Activated CD4-positive, CD25-positive, alpha-beta regulatory T cell treated with anti-CD3 and anti-CD28 coated beads, Interleukin-2, amount 50 U/mL, for 72 hours (primary cell): Measurements from ENCODE around the gene TMEM121.

Experiments used
- DNase-seq: peaks from one replicate; pipeline ENCODE4 v3.0.0; 2021

Gene TMEM121

DNA sequence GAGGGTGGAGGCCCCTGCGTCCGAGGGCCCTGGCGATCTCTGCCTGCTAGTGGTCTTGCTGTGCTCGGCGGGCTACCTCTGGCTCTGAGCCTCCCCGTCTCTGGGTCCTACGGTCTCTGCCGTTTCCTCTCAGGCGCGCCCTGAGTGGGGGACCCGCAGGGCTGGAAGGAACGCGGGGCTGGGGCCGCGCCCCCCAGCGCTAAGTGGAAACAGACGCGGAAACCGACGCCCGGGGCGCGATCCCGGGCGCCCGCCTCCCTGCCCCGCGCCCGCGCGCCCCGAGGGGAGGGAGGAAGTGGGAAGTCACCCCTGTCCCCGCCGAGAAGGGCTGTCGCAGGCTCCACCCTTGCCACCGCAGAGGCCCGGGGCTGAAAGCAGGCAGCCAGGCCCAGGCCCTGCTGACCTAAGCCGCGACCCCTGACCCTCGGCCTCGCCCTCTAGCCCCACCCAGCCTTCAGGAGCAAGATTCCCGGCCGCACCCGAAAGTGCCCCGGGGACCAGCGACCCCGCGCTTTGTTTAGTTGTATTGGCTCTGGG lies 38.9 kb upstream of the TMEM121 start:
- DNase-seq = peak; percentile 71

DNA sequence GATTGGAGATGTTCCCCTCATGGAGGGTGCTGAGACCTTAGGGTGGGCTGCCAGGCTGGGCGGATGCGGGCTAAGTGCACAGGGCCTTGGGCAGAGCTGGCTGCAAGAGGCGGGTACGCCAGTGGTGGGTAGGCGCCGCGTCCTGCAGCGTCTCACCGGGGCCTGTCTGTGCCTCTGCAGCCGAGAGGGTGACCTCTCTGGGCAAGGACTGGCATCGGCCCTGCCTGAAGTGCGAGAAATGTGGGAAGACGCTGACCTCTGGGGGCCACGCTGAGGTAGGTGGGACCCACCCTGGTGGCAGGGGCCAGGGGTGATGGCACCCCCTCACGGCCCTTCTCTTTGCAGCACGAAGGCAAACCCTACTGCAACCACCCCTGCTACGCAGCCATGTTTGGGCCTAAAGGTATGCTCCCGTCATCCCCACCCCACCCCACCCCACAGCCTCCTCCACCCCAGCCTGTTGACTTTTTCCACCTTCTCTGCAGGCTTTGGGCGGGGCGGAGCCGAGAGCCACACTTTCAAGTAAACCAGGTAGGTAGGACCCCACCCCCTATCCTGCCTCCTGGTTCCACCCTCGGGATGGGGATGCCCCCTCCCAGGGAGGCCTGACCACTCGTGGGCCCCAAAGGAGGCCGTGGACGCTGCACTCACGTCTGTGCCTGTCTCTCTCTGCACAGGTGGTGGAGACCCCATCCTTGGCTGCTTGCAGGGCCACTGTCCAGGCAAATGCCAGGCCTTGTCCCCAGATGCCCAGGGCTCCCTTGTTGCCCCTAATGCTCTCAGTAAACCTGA lies 38.2 kb upstream of the TMEM121 start:
- DNase-seq = no peak

GRCh38 chr14:105488781-105489541 lies 37.4 kb upstream of the TMEM121 start:
- DNase-seq = no peak

- peak; percentile 75 for DNase-seq
Observed at GRCh38 chr14:105489542-105490266, 36.7 kb upstream of the TMEM121 start.

DNA sequence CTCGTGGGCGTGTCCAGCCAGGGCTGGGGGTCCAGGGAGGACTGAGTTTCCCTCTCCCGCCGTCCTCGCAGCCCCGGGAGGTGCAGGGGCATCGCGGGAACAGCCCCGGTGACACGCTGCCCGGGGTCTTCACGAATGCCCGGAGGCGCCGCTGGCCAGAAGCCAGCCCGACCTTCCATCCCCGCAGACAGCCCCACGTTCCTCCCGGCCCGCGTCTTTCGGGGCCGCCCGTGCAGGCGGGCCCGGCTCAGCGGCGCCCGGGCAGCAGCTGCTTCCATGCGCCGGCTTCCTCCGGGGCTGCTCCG lies 36.2 kb upstream of the TMEM121 start:
- no peak for DNase-seq

GRCh38 chr14:105490572-105491365 lies 35.6 kb upstream of the TMEM121 start, which contains the start of gene TEDC1:
Gene TEDC1 (plus strand): TSS chr14:105491246. CDS start chr14:105491376, 130 bp downstream.
- DNase-seq = peak; percentile 97

DNA sequence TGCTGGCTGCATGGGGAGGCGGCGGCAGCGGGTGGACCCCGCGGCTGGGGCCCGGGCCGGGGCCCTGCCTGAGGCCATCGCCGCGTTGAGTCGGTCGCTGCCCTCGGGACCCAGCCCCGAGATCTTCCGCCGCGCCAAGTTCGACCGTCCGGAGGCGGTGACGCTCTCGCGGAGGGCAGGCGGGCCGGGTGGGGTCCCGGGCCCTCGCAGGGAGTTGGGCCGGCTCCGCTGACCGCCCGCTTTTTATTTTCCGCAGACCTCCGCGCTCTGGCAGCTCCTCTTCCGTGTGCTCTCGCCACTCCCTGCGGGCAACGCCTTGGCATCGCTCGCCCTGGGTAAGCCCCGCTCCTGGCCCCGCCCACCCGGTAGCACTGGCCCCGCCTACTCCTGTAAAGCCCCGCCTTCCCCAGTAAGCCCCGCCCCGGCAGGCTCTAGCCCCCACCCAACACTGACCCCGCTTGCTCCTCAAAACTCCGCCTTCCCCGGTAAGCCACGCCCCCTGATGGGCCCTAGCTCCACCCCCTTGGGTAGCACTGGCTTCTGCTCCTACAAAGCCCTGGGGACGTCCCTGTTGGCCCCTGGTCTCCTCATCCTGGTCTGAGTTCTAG lies 34.9 kb upstream of the TMEM121 start:
- DNase-seq = peak; percentile 85

DNA sequence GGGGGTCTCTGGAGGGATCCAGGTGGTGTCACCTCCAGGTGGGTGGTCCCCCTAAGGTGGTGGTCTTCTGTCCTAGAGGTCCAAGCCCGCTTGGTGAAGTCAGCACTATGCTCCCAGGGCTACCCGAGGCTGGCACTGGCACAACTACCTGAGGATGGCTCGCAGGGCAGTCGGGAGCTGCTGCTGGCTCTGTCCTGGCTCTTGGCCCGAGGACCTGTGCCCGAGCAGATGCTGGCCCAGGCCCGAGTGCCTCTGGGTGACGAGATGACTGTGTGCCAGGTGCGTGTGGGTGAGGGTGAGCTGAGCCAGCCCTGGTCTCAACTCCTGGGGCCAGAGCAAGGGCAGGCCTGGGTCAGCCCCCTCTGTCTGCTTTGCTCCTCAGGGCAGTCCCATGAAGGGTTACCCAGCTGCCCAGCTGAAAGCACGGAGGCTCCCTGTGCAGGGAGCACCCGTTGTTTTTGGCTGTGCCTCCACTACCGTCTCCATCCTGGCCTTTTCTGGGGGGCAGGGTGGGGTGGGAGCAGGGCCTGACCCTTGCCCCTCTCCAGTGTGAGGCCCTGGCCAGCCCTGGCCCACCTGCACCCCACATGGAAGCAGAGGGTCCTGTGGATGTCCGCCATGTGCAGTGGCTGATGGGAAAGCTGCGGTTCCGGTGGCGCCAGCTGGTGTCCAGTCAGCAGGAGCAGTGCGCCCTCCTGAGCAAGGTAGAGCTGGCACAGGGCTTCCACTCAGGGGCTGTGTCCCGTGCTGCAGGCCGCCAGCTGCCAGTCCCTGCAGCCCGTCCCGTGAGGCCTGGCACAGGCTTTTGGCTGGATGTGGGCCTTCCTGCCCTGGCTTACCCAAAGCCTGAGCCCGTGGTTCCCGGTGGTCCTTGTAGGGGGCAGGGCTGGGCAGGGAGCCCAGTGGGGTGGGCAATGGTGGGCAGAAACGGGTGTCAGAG lies 34.1 kb upstream of the TMEM121 start:
- DNase-seq = peak; percentile 30

DNA sequence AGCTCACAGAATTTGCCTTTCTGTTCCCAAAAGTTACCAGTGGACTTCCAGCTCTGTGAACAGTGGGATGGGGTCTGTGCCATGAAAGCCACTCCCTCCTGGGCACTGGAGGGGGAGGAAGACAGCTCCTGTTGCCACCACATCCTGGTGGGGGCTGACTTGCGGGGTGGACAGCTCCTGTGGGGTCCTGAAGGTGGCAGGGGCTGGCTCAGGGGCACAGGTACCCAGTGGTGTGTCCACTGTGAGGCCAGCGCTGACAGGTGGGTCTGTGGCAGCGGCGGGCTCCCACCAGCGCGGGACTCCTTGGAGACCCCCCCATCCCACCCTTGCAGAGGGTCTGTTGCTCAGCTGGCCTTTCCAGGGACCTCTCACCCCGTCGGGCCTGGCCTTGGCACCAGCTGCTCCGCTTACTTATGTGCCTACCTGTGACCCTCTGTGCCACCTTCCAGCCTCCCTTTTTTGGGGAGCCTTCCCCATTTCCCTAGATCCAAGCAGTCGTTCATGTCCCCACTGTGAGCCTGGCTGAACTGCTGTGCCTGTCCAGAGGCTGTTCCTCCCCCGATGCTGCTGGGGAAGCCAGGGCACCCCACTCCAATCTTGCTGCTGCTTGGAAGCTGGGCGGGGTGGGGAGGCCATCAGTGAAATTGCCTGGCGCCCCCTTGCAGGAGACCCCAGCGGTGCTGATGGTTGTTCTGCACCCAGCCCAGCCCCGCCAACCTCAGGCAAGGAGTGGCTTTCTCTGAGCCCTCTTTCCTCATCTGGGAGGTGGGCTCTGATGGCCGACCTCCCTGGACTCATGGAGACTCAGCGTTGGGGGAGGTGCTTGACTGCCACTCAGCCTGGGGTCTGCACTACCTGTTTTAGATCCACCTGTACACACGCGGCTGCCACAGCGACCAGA lies 33.2 kb upstream of the TMEM121 start:
- DNase-seq = peak; percentile 28

GRCh38 chr14:105493921-105494605 lies 32.3 kb upstream of the TMEM121 start:
- DNase-seq = no peak

- DNase-seq = no peak
Observed at GRCh38 chr14:105494606-105494929, 31.8 kb upstream of the TMEM121 start.

- no peak for DNase-seq
Observed at GRCh38 chr14:105495101-105495989, 31.0 kb upstream of the TMEM121 start.

- DNase-seq = peak; percentile 26
Observed at GRCh38 chr14:105495990-105496830, 30.2 kb upstream of the TMEM121 start.

- DNase-seq = peak; percentile 28
Observed at GRCh38 chr14:105496831-105497591, 29.4 kb upstream of the TMEM121 start.

- DNase-seq = no peak
Observed at GRCh38 chr14:105497671-105498429, 28.5 kb upstream of the TMEM121 start.
